HUDEP-2 (cell line): ENCODE results near the gene PLN.
A peak's percentile ranks its signal among the peaks of the same experiment; 100 is the strongest.

Experiments used
- DNase-seq, 76 experiments: peaks; one replicate each; lab custom pipeline; 2025; ENCODE audit not compliant: unreplicated experiment in 76 of 76; lab: John Stamatoyannopoulos, UW

PLN gene

GRCh38 chr6:118536478-118536877 lies 11.6 kb upstream of the PLN start:
- DNase-seq, result peak in 9 of 76 experiments; percentile 8 to 53 (median 19)

- DNase-seq, result peak in 4 of 76 experiments; percentile 8 to 27 (median 20)
Observed at GRCh38 chr6:118537574-118537973, 10.5 kb upstream of the PLN start.

- DNase-seq, result no peak
Observed at GRCh38 chr6:118542184-118542952, 5.7 kb upstream of the PLN start.

GRCh38 chr6:118544105-118544504 lies 4.0 kb upstream of the PLN start:
- no peak for DNase-seq

- DNase-seq, result no peak
Observed at GRCh38 chr6:118546164-118546879, 1.8 kb upstream of the PLN start.

GRCh38 chr6:118546880-118547218 lies 1.2 kb upstream of the PLN start:
- DNase-seq, result no peak

- DNase-seq, result no peak
Observed at GRCh38 chr6:118548613-118549012, 517 bp downstream of the PLN start.

GRCh38 chr6:118551063-118552053 lies 3.3 kb downstream of the PLN start:
- peak in 21 of 76 experiments; percentile 9 to 53 (median 27) for DNase-seq

GRCh38 chr6:118553132-118553531 lies 5.0 kb downstream of the PLN start:
- no peak for DNase-seq

GRCh38 chr6:118554698-118555097 lies 6.6 kb downstream of the PLN start:
- DNase-seq, result no peak

GRCh38 chr6:118558464-118559217 lies 10.5 kb downstream of the PLN start:
- DNase-seq, result no peak

GRCh38 chr6:118559659-118560058 lies 11.6 kb downstream of the PLN start:
- no peak for DNase-seq

GRCh38 chr6:118562248-118562647 lies 14.2 kb downstream of the PLN start:
- no peak for DNase-seq

- DNase-seq, result no peak
Observed at GRCh38 chr6:118562959-118563358, 14.9 kb downstream of the PLN start.

GRCh38 chr6:118565311-118565960 lies 17.3 kb downstream of the PLN start:
- DNase-seq, result peak in 20 of 76 experiments; percentile 4 to 46 (median 23)

GRCh38 chr6:118567974-118568373 lies 19.9 kb downstream of the PLN start:
- DNase-seq, result no peak

- DNase-seq, result no peak
Observed at GRCh38 chr6:118569498-118569897, 21.4 kb downstream of the PLN start.

GRCh38 chr6:118571121-118571520 lies 23.0 kb downstream of the PLN start:
- DNase-seq, result no peak

- DNase-seq, result no peak
Observed at GRCh38 chr6:118574051-118574865, 26.2 kb downstream of the PLN start.
